Adrenal gland (tissue), 12 donors: Measurements from ENCODE around the gene CIRBP. TPM values are rescaled to one million over a fixed set of nuclear protein-coding genes. Genes with fewer than 3 reads are reported as not detected.

Experiments
- DNase-seq, 7 donors: peaks; one replicate each; pipeline ENCODE4 v3.0.0-alpha.2; 2019 to 2020
- H3K27ac ChIP-seq, 5 donors: fragments of 200-600 bp; sonication (generic) in 4 of 5; 1 replicate in 3 of 5; 2 replicates in 2 of 5; pipeline versions ENCODE4 v1.5.1 to v1.8.0; 2016 to 2020; ENCODE audit warnings: mild to moderate bottlenecking in 1 of 5
- H3K27me3 ChIP-seq: fragments of 200-600 bp; 2 replicates; pipeline ENCODE4 v1.8.0; 2021
- H3K36me3 ChIP-seq, 2 donors: fragments of 200-600 bp; replicated peaks in 1 of 2; 1 replicate in 1 of 2; 2 replicates in 1 of 2; pipeline versions ENCODE4 v1.5.1 to v1.8.0; 2018 to 2022
- H3K4me1 ChIP-seq, 2 donors: fragments of 200-600 bp; replicated peaks in 1 of 2; 1 replicate in 1 of 2; 2 replicates in 1 of 2; pipeline versions ENCODE4 v1.5.1 to v1.8.0; 2018 to 2021
- H3K4me3 ChIP-seq, 4 donors: fragments of 200-600 bp; sonication (generic) in 3 of 4; one replicate each; pipeline ENCODE4 v1.5.1; 2016 to 2018
- H3K9me3 ChIP-seq, 3 donors: fragments of 200-600 bp; sonication (generic) in 1 of 3; replicated peaks in 1 of 3; 1 replicate in 2 of 3; 2 replicates in 1 of 3; pipeline versions ENCODE4 v1.5.1 to v1.8.0; 2016 to 2021
- POLR2A ChIP-seq, 2 donors: fragments of 450-650 bp; IDR thresholded peaks; one replicate each; pipeline ENCODE4 v1.6.1; 2017; ENCODE audit warnings: antibody characterized with exemption in 2 of 2, mild to moderate bottlenecking in 2 of 2, moderate library complexity in 1 of 2
- WGBS, 4 donors: extraction: QIAGEN DNeasy Blood & Tissue Kit in 2 of 4; methylation state at CpG; one replicate each; pipeline versions ENCODE4 v1.1.5 to v1.1.7; 2013 to 2017; 5-methylcytosine and 5-hydroxymethylcytosine counted together
- intact Hi-C, 2 donors: fragments of 100-400 bp; cut with DNase I; formaldehyde crosslinking; loops; one replicate each; pipeline versions ENCODE4 v1.14.1 to v1.15.0; 2022 to 2023
- polyA plus RNA-seq, 3 donors: library from polyadenylated mRNA; stranded (reverse); fragments of 200-250 nt in 2 of 3; fragments of 350-450 nt in 1 of 3; fragmentation: Illumina TruSeq in 1 of 3; extraction: RNeasy Lipid Tissue Mini Kit (QIAGEN cat#74804) in 1 of 3; gene quantifications; one replicate each; pipeline ENCODE4 v1.2.3, GENCODE V29; 2013 to 2014
- total RNA-seq, 9 donors: library from RNA; depleted of rRNA in 4 of 9; stranded (reverse); fragments of >200 nt in 4 of 9; fragments of 120-200 nt in 1 of 9; fragmentation: NEBNext Ultra II Directional in 1 of 9; extraction: Animal tissue kit (Norgen Biotek cat#: 25700) in 1 of 9; gene quantifications; one replicate each; pipeline versions ENCODE4 v1.1.0 to v1.2.4, GENCODE V29; 2013 to 2023
- TF ChIP-seq, protein P1 (sequence below), 6 experiments: fragments of 450-650 bp in 4 of 6; fragments of 200-600 bp in 2 of 6; sonication (generic) in 1 of 6; IDR thresholded peaks; 1 replicate in 5 of 6; 2 replicates in 1 of 6; pipeline versions ENCODE4 v1.5.1 to v1.8.0; 2016 to 2021; ENCODE audit warnings: antibody characterized with exemption in 6 of 6, mild to moderate bottlenecking in 2 of 6, moderate library complexity in 1 of 6
- donor health status: healthy with polysubstance abuse.
- donor health status: Bipolar disorder and iron deficiency.
- donor health status: DM: yes; HTN: yes; CAD: no.
- donor health status: DM: no; HTN: no; CAD: no.
- donor health status: DM: no; HTN: no; CAD: no.
- donor health status: DM: yes; HTN: yes; CAD: no.

CIRBP gene
- total and polyA plus RNA-seq, 12 donors, result 317 to 1,164 (median 685) TPM

- Histone ChIP-seq H3K9me3 (no peaks in the 10 kb centered on the region), H3K27ac (no peak overlapping the region), H3K27me3 (peaks cover 25% of the 10 kb centered on the region), H3K4me1 (peaks cover 9 to 15% of the 10 kb centered on the region in 2 donors), H3K4me3 (no peak overlapping the region), H3K36me3 (peaks cover 0 to 17% of the 10 kb centered on the region in 2 donors)
- TF ChIP-seq, protein P1, sequence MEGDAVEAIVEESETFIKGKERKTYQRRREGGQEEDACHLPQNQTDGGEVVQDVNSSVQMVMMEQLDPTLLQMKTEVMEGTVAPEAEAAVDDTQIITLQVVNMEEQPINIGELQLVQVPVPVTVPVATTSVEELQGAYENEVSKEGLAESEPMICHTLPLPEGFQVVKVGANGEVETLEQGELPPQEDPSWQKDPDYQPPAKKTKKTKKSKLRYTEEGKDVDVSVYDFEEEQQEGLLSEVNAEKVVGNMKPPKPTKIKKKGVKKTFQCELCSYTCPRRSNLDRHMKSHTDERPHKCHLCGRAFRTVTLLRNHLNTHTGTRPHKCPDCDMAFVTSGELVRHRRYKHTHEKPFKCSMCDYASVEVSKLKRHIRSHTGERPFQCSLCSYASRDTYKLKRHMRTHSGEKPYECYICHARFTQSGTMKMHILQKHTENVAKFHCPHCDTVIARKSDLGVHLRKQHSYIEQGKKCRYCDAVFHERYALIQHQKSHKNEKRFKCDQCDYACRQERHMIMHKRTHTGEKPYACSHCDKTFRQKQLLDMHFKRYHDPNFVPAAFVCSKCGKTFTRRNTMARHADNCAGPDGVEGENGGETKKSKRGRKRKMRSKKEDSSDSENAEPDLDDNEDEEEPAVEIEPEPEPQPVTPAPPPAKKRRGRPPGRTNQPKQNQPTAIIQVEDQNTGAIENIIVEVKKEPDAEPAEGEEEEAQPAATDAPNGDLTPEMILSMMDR (IDR thresholded peaks at IDR 0.05), result no peak
- TF ChIP-seq POLR2A (IDR thresholded peaks at IDR 0.05), result no peak
- intact Hi-C loops, result loop anchor here (10.0 kb wide), 2 partner anchors 104 to 234 kb away; partner anchors contain the start of genes ADAMTSL5 (in 1 of the 2) and NDUFS7 (in 1 of the 2)
- DNase-seq, result peak in 2 of 7 donors; percentile 24 to 39
- 73 to 81% (median 78%) methylated on average over 9 to 53 of the region's 53 CpGs for WGBS, 4 donors
Observed at GRCh38 chr19:1280636-1281568, 11.8 kb downstream of the CIRBP start.

GRCh38 chr19:1281569-1282287, 12.6 kb downstream of the CIRBP start:
- no peak for DNase-seq
- Histone ChIP-seq H3K27ac (no peak overlapping the region), H3K27me3 (peaks cover 30% of the 10 kb centered on the region), H3K4me3 (no peak overlapping the region), H3K9me3 (no peaks in the 10 kb centered on the region), H3K36me3 (peaks cover 0 to 17% of the 10 kb centered on the region in 2 donors), H3K4me1 (peaks cover under 1 to 7% of the 10 kb centered on the region in 2 donors)
- intact Hi-C loops, result loop anchor here (10.0 kb wide), 2 partner anchors 103 to 233 kb away; partner anchors contain the start of genes ADAMTSL5 (in 1 of the 2) and NDUFS7 (in 1 of the 2)
- 53 to 71% (median 61%) methylated on average over 6 to 15 of the region's 15 CpGs for WGBS, 4 donors
- TF ChIP-seq, protein P1 (IDR thresholded peaks at IDR 0.05), result no peak
- no peak for TF ChIP-seq POLR2A (IDR thresholded peaks at IDR 0.05)

GRCh38 chr19:1282588-1283206, 13.6 kb downstream of the CIRBP start:
- Histone ChIP-seq H3K4me1 (peaks cover 0 to 5% of the 10 kb centered on the region in 2 donors), H3K27ac (no peak overlapping the region), H3K36me3 (peaks cover 0 to 10% of the 10 kb centered on the region in 2 donors), H3K4me3 (no peak overlapping the region), H3K27me3 (peaks cover 39% of the 10 kb centered on the region), H3K9me3 (no peaks in the 10 kb centered on the region)
- no peak for DNase-seq
- no peak for TF ChIP-seq POLR2A (IDR thresholded peaks at IDR 0.05)
- TF ChIP-seq, protein P1 (IDR thresholded peaks at IDR 0.05), result no peak
- WGBS, 4 donors, result 70 to 75% (median 73%) methylated on average over 9 to 18 of the region's 18 CpGs
- intact Hi-C loops, result loop anchor here (10.0 kb wide), 2 partner anchors 102 to 232 kb away; partner anchors contain the start of genes ADAMTSL5 (in 1 of the 2) and NDUFS7 (in 1 of the 2)
